HCT116 (cell line): ENCODE data around the gene ZBTB16.

Source experiments
- CEBPB ChIP-seq: IDR thresholded peaks from 2 replicates; pipeline ENCODE4 v1.6.1; 2012; ENCODE audit warnings: low read depth
- CTCF ChIP-seq, 3 experiments: fragments of 200-600 bp in 1 of 3; sonication (generic) in 1 of 3; IDR thresholded peaks in 2 of 3; conservative IDR thresholded peaks in 1 of 3; 2 replicates each; pipeline ENCODE4 v1.5.1; 2012 to 2017; ENCODE audit warnings: low read depth in 2 of 3, low read length in 2 of 3, antibody characterized with exemption in 1 of 3, borderline replicate concordance in 1 of 3, control low read depth in 1 of 3, mild to moderate bottlenecking in 1 of 3, mixed read lengths in 1 of 3, mixed run types in 1 of 3, moderate library complexity in 1 of 3; ENCODE audit not compliant: insufficient read depth in 1 of 3
- EZH2 ChIP-seq: fragments of 200-600 bp; sonication (generic); IDR thresholded peaks from 2 replicates; pipeline ENCODE4 v1.6.1; 2017; ENCODE audit warnings: antibody characterized with exemption, mixed run types
- MAX ChIP-seq: IDR thresholded peaks from 2 replicates; pipeline ENCODE4 v1.6.1; 2012
- POLR2A ChIP-seq: IDR thresholded peaks from 2 replicates; pipeline ENCODE4 v1.7.0; 2011; ENCODE audit warnings: borderline replicate concordance; ENCODE audit not compliant: insufficient read depth, insufficient read length; ENCODE audit errors: extremely low read depth
- POLR2AphosphoS5 ChIP-seq: IDR thresholded peaks from 2 replicates; pipeline ENCODE4 v1.6.1; 2011; ENCODE audit warnings: mild to moderate bottlenecking, low read depth, low read length, moderate library complexity
- REST ChIP-seq: IDR thresholded peaks from 2 replicates; pipeline ENCODE4 v1.6.1; 2012; ENCODE audit warnings: low read depth
- SIN3A ChIP-seq: IDR thresholded peaks from 2 replicates; pipeline ENCODE4 v1.6.1; 2012; ENCODE audit warnings: low read depth
- ZNF274 ChIP-seq: fragments of 200-500 bp; sonication (Bioruptor generic); IDR thresholded peaks from 2 replicates; pipeline ENCODE4 v1.6.1; 2014; ENCODE audit warnings: mild to moderate bottlenecking, low read depth, low read length, inconsistent platforms

- TF ChIP-seq EZH2 (no peak), CTCF (IDR thresholded peaks at IDR 0.05 in 2 of 3, conservative IDR thresholded peaks at IDR 0.05 in 1 of 3; ENCODE audit: borderline replicate concordance in 1 of 3, insufficient read depth in 1 of 3, low read depth in 2 of 3, low read length in 2 of 3) (no peak), REST (no peak), SIN3A (no peak), POLR2A (no peak), POLR2AphosphoS5 (no peak), ZNF274 (no peak), CEBPB (no peak), MAX (no peak)
Observed at GRCh38 chr11:114148013-114148382, 88.5 kb downstream of the ZBTB16 start.
